Karpas-422 (cell line): ENCODE results near the gene CYS1. TPM values are rescaled to one million over a fixed set of nuclear protein-coding genes. Genes with fewer than 3 reads are reported as not detected.
A peak's percentile ranks its signal among the peaks of the same experiment; 100 is the strongest.

ENCODE experiments used
- DNase-seq: peaks from one replicate; pipeline ENCODE4 v3.0.0-alpha.2; 2015
- H2AFZ ChIP-seq: fragments of 200-600 bp; sonication (generic); 2 replicates; pipeline ENCODE4 v1.6.1; 2014; ENCODE audit warnings: antibody characterized with exemption, low read length, mixed read lengths
- H3K27ac ChIP-seq: fragments of 200-600 bp; sonication (generic); 2 replicates; pipeline ENCODE4 v1.5.1; 2014; ENCODE audit warnings: mild to moderate bottlenecking, low read length, moderate library complexity
- H3K27me3 ChIP-seq: fragments of 200-600 bp; sonication (generic); 2 replicates; pipeline ENCODE4 v1.6.1; 2014; ENCODE audit warnings: low read length, mixed read lengths
- H3K36me3 ChIP-seq: fragments of 200-600 bp; sonication (generic); 2 replicates; pipeline ENCODE4 v1.6.1; 2014; ENCODE audit warnings: low read length, mixed read lengths; ENCODE audit not compliant: insufficient read depth
- H3K4me1 ChIP-seq: fragments of 200-600 bp; sonication (generic); 2 replicates; pipeline ENCODE4 v1.6.1; 2014; ENCODE audit warnings: mild to moderate bottlenecking, low read length, mixed read lengths
- H3K4me2 ChIP-seq: fragments of 200-600 bp; sonication (generic); 2 replicates; pipeline ENCODE4 v1.6.1; 2014; ENCODE audit warnings: low read length, low read depth, mild to moderate bottlenecking; ENCODE audit not compliant: poor library complexity, severe bottlenecking
- H3K4me3 ChIP-seq: fragments of 200-600 bp; sonication (generic); 2 replicates; pipeline ENCODE4 v1.5.1; 2014; ENCODE audit warnings: mild to moderate bottlenecking, antibody characterized with exemption, low read length, mixed read lengths
- H3K79me2 ChIP-seq: fragments of 200-600 bp; sonication (generic); 2 replicates; pipeline ENCODE4 v1.6.1; 2014; ENCODE audit warnings: mild to moderate bottlenecking, low read length, mixed read lengths
- H3K9ac ChIP-seq: fragments of 200-600 bp; sonication (generic); 2 replicates; pipeline ENCODE4 v1.6.0; 2014; ENCODE audit warnings: low read length
- H3K9me2 ChIP-seq: fragments of 200-600 bp; sonication (generic), shearing (Covaris generic); replicated peaks from 2 replicates; pipeline ENCODE4 v1.6.0; 2014; ENCODE audit warnings: mild to moderate bottlenecking, low read length, moderate library complexity; ENCODE audit not compliant: insufficient read depth
- H3K9me3 ChIP-seq: fragments of 300-700, 200-600 bp; sonication (generic); 2 replicates; pipeline ENCODE4 v1.6.1; 2014; ENCODE audit warnings: low read length, mixed read lengths
- H4K20me1 ChIP-seq: fragments of 200-600 bp; sonication (generic); 2 replicates; pipeline ENCODE4 v1.6.1; 2014; ENCODE audit warnings: mild to moderate bottlenecking, antibody characterized with exemption, low read length, low read depth; ENCODE audit not compliant: insufficient read depth
- total RNA-seq: library from RNA; depleted of rRNA; stranded (reverse); fragments of >200 nt; shearing (Covaris generic); gene quantifications from 2 replicates; pipeline ENCODE4 v1.2.3, GENCODE V29; 2014; ENCODE audit warnings: low replicate concordance

Gene CYS1
- total RNA-seq, 1 experiment from 2014 or later: not detected

GRCh38 chr2:10057231-10058107, 22.7 kb downstream of the CYS1 start:
- no peaks in the 10 kb centered on the region for H3K9me3 ChIP-seq
- no peaks in the 10 kb centered on the region for H4K20me1 ChIP-seq
- DNase-seq: no peak
- H2AFZ ChIP-seq: no peak overlapping the region
- no peaks in the 10 kb centered on the region for H3K79me2 ChIP-seq
- H3K4me3 ChIP-seq: no peak overlapping the region
- H3K4me1 ChIP-seq: no peaks in the 10 kb centered on the region
- H3K9ac ChIP-seq: no peak overlapping the region
- H3K27ac ChIP-seq: no peak overlapping the region
- no peaks in the 10 kb centered on the region for H3K9me2 ChIP-seq
- H3K4me2 ChIP-seq: no peak overlapping the region
- no peaks in the 10 kb centered on the region for H3K27me3 ChIP-seq
- no peaks in the 10 kb centered on the region for H3K36me3 ChIP-seq

GRCh38 chr2:10056439-10056838, 23.8 kb downstream of the CYS1 start:
- H3K36me3 ChIP-seq: no peaks in the 10 kb centered on the region
- no peaks in the 10 kb centered on the region for H3K79me2 ChIP-seq
- no peaks in the 10 kb centered on the region for H3K4me1 ChIP-seq
- no peak overlapping the region for H3K9ac ChIP-seq
- H4K20me1 ChIP-seq: no peaks in the 10 kb centered on the region
- no peak overlapping the region for H3K4me3 ChIP-seq
- no peaks in the 10 kb centered on the region for H3K9me3 ChIP-seq
- H2AFZ ChIP-seq: no peak overlapping the region
- no peaks in the 10 kb centered on the region for H3K9me2 ChIP-seq
- no peak for DNase-seq
- no peak overlapping the region for H3K27ac ChIP-seq
- no peak overlapping the region for H3K4me2 ChIP-seq
- no peaks in the 10 kb centered on the region for H3K27me3 ChIP-seq

DNA sequence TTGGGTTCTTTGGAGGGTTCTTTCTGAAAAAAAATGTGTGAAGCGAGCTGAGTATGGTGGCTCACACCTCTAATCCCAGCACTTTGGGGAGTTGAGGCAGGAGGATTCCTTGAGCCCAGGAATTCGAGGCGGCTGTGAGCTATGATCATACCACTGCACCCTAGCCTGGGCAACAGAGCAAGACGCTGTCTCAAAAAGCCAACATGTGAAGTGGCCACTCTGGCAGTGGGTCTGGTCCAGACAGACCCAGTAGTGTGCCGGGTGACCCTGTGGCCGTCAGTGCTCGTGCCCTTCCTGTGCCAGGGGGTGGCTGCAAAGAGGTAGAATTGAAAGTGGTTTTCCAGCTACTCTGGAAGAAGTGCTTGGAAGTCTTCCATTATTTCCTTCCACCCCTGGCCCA, 25.2 kb downstream of the CYS1 start:
- H3K27ac ChIP-seq: no peak overlapping the region
- no peak overlapping the region for H3K4me3 ChIP-seq
- no peak overlapping the region for H3K9ac ChIP-seq
- no peaks in the 10 kb centered on the region for H3K4me1 ChIP-seq
- H3K36me3 ChIP-seq: no peaks in the 10 kb centered on the region
- H3K9me3 ChIP-seq: no peaks in the 10 kb centered on the region
- H2AFZ ChIP-seq: no peak overlapping the region
- no peaks in the 10 kb centered on the region for H3K79me2 ChIP-seq
- H3K9me2 ChIP-seq: no peaks in the 10 kb centered on the region
- no peak overlapping the region for H3K4me2 ChIP-seq
- no peaks in the 10 kb centered on the region for H3K27me3 ChIP-seq
- DNase-seq: no peak
- H4K20me1 ChIP-seq: no peaks in the 10 kb centered on the region

GRCh38 chr2:10054424-10054823, 25.8 kb downstream of the CYS1 start:
- no peaks in the 10 kb centered on the region for H3K27me3 ChIP-seq

GRCh38 chr2:10053351-10053750, 26.9 kb downstream of the CYS1 start:
- Histone ChIP-seq H3K27ac (no peak overlapping the region), H3K9me2 (no peaks in the 10 kb centered on the region), H3K4me2 (no peak overlapping the region), H3K9me3 (no peaks in the 10 kb centered on the region), H2AFZ (no peak overlapping the region), H3K4me1 (no peaks in the 10 kb centered on the region), H3K9ac (no peak overlapping the region), H3K4me3 (no peak overlapping the region), H3K27me3 (no peaks in the 10 kb centered on the region), H4K20me1 (no peaks in the 10 kb centered on the region), H3K36me3 (no peaks in the 10 kb centered on the region), H3K79me2 (no peaks in the 10 kb centered on the region)
- DNase-seq: no peak

More at GRCh38 chr2:10054424-10054823, 25.8 kb downstream of the CYS1 start:
- Histone ChIP-seq H3K79me2 (no peaks in the 10 kb centered on the region), H3K27ac (no peak overlapping the region), H3K4me1 (no peaks in the 10 kb centered on the region), H3K9me3 (no peaks in the 10 kb centered on the region), H3K4me3 (no peak overlapping the region), H3K9ac (no peak overlapping the region), H3K4me2 (no peak overlapping the region), H4K20me1 (no peaks in the 10 kb centered on the region), H3K9me2 (no peaks in the 10 kb centered on the region), H2AFZ (no peak overlapping the region), H3K36me3 (no peaks in the 10 kb centered on the region)
- no peak for DNase-seq

GRCh38 chr2:10052216-10052615, 28.0 kb downstream of the CYS1 start:
- DNase-seq: no peak
- no peaks in the 10 kb centered on the region for H3K27me3 ChIP-seq
- H3K27ac ChIP-seq: no peak overlapping the region
- H3K9me2 ChIP-seq: no peaks in the 10 kb centered on the region
- no peaks in the 10 kb centered on the region for H3K36me3 ChIP-seq
- H3K4me1 ChIP-seq: no peaks in the 10 kb centered on the region
- H2AFZ ChIP-seq: no peak overlapping the region
- no peak overlapping the region for H3K9ac ChIP-seq
- no peaks in the 10 kb centered on the region for H3K79me2 ChIP-seq
- no peaks in the 10 kb centered on the region for H3K9me3 ChIP-seq
- H3K4me3 ChIP-seq: no peak overlapping the region
- H4K20me1 ChIP-seq: no peaks in the 10 kb centered on the region
- H3K4me2 ChIP-seq: no peak overlapping the region

GRCh38 chr2:10048501-10049171, 31.6 kb downstream of the CYS1 start:
- H2AFZ ChIP-seq: no peak overlapping the region
- H4K20me1 ChIP-seq: no peaks in the 10 kb centered on the region
- no peaks in the 10 kb centered on the region for H3K79me2 ChIP-seq
- H3K27me3 ChIP-seq: no peaks in the 10 kb centered on the region
- H3K4me1 ChIP-seq: no peaks in the 10 kb centered on the region
- no peaks in the 10 kb centered on the region for H3K9me3 ChIP-seq
- H3K27ac ChIP-seq: no peak overlapping the region
- H3K4me3 ChIP-seq: no peak overlapping the region
- no peaks in the 10 kb centered on the region for H3K36me3 ChIP-seq
- no peak overlapping the region for H3K4me2 ChIP-seq
- peak; percentile 69 for DNase-seq
- no peaks in the 10 kb centered on the region for H3K9me2 ChIP-seq
- H3K9ac ChIP-seq: no peak overlapping the region

- no peak overlapping the region for H3K9ac ChIP-seq
- no peak overlapping the region for H3K27ac ChIP-seq
- no peak overlapping the region for H3K4me3 ChIP-seq
- H3K9me2 ChIP-seq: no peaks in the 10 kb centered on the region
- H3K36me3 ChIP-seq: no peaks in the 10 kb centered on the region
- DNase-seq: no peak
- no peaks in the 10 kb centered on the region for H3K4me1 ChIP-seq
- H3K27me3 ChIP-seq: no peaks in the 10 kb centered on the region
- H4K20me1 ChIP-seq: no peaks in the 10 kb centered on the region
- no peak overlapping the region for H2AFZ ChIP-seq
- H3K9me3 ChIP-seq: no peaks in the 10 kb centered on the region
- H3K4me2 ChIP-seq: no peak overlapping the region
- H3K79me2 ChIP-seq: no peaks in the 10 kb centered on the region
These were observed 32.4 kb downstream of the CYS1 start for GRCh38 chr2:10047616-10048500.
